Fibroblast of mammary gland (primary cell): ENCODE results near the gene STAP1.
"Not testable (repeated sequence)": the region's sequence is repeated elsewhere in the genome, so short reads cannot be mapped to it uniquely, and the experiment has no call there.

ENCODE experiments used
- DNase-seq: peaks from one replicate; pipeline ENCODE4 v3.0.0-alpha.2; 2010; ENCODE audit warnings: low read depth
- H3K4me3 ChIP-seq: 2 replicates; pipeline ENCODE4 v1.5.1; 2011; ENCODE audit warnings: low read depth, mild to moderate bottlenecking, low read length, moderate library complexity; ENCODE audit not compliant: control insufficient read depth
- CTCF ChIP-seq: conservative IDR thresholded peaks from 2 replicates; pipeline ENCODE4 v1.5.1; 2011; ENCODE audit warnings: low read depth, low read length, inconsistent platforms; ENCODE audit not compliant: control insufficient read depth, insufficient read depth

STAP1 gene

DNA sequence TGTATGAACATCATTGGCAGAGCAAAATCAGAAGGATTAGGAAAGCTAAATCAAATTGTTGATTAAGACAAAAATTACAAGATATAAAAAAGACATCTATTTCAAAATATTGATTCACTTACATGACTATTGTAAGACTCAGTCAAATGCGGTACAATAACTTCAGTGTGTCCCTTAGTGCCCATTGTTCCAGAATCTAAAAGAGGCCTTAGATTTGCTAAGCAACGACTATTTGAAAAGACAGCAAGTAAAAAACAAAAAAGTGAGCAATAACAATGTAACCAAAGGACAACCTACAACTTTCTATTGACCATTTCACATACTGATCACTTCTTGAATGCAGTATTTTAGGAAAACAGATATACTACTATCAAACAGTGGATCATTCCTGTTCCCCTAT lies 76.8 kb downstream of the STAP1 start:
- no peak for DNase-seq
- TF ChIP-seq CTCF, result no peak
- no peak overlapping the region for H3K4me3 ChIP-seq

GRCh38 chr4:67636978-67637377 lies 78.5 kb downstream of the STAP1 start:
- DNase-seq, H3K4me3 ChIP-seq: not testable (repeated sequence)

GRCh38 chr4:67638136-67638535 lies 79.6 kb downstream of the STAP1 start:
- DNase-seq, result no peak
- no peak for TF ChIP-seq CTCF
- no peak overlapping the region for H3K4me3 ChIP-seq

- no peak overlapping the region for H3K4me3 ChIP-seq
- TF ChIP-seq CTCF, result no peak
- DNase-seq, result no peak
Observed at GRCh38 chr4:67651536-67651935, 93.0 kb downstream of the STAP1 start.
